GM23338 (cell line): Measurements from ENCODE around the gene MCU. TPM values are rescaled to one million over a fixed set of nuclear protein-coding genes. Genes with fewer than 3 reads are reported as not detected.
A peak's percentile ranks its signal among the peaks of the same experiment; 100 is the strongest.

ENCODE experiments used
- ATAC-seq: fragments of 200-7000 bp; cut with Tn5 transposase; 3 replicates; pipeline ENCODE4 v1.9.1; 2020
- DNase-seq: peaks from one replicate; pipeline ENCODE4 v3.0.0-alpha.2; 2015; ENCODE audit warnings: low spot score
- H2AFZ ChIP-seq: fragments of 200-600 bp; sonication (generic); 2 replicates; pipeline ENCODE4 v1.8.0; 2016; ENCODE audit warnings: antibody characterized with exemption, mild to moderate bottlenecking, moderate library complexity
- H3F3A ChIP-seq: fragments of 200-600 bp; sonication (generic); replicated peaks from 2 replicates; pipeline ENCODE4 v1.8.0; 2017; ENCODE audit warnings: antibody characterized with exemption, mixed run types, low read depth
- H3K27ac ChIP-seq: fragments of 200-600 bp; sonication (generic); 2 replicates; pipeline ENCODE4 v1.6.1; 2016; ENCODE audit warnings: low read depth
- H3K27me3 ChIP-seq: fragments of 200-600 bp; sonication (generic); 2 replicates; pipeline ENCODE4 v1.8.0; 2016; ENCODE audit warnings: mild to moderate bottlenecking, mixed run types, moderate library complexity; ENCODE audit not compliant: insufficient read depth
- H3K36me3 ChIP-seq: fragments of 200-600 bp; sonication (generic); 2 replicates; pipeline ENCODE4 v1.8.0; 2016; ENCODE audit warnings: mild to moderate bottlenecking; ENCODE audit not compliant: insufficient read depth
- H3K4me1 ChIP-seq: fragments of 200-600 bp; sonication (generic); 2 replicates; pipeline ENCODE4 v1.8.0; 2016; ENCODE audit warnings: mild to moderate bottlenecking, moderate library complexity; ENCODE audit not compliant: insufficient read depth
- H3K4me2 ChIP-seq: fragments of 200-600 bp; sonication (generic); 2 replicates; pipeline ENCODE4 v1.7.1; 2017; ENCODE audit warnings: mixed run types
- H3K4me3 ChIP-seq: fragments of 200-600 bp; sonication (generic); 2 replicates; pipeline ENCODE4 v1.6.1; 2016; ENCODE audit warnings: mixed run types
- H3K79me2 ChIP-seq: fragments of 200-600 bp; sonication (generic); replicated peaks from 2 replicates; pipeline ENCODE4 v1.8.0; 2017; ENCODE audit warnings: mild to moderate bottlenecking; ENCODE audit not compliant: insufficient read depth
- H3K9me2 ChIP-seq: fragments of 200-600 bp; sonication (generic); 2 replicates; pipeline ENCODE4 v1.8.0; 2017; ENCODE audit not compliant: insufficient read depth
- H4K20me1 ChIP-seq: fragments of 200-600 bp; sonication (generic); replicated peaks from 2 replicates; pipeline ENCODE4 v1.8.0; 2017; ENCODE audit warnings: mild to moderate bottlenecking; ENCODE audit not compliant: insufficient read depth
- H3K27ac Mint-ChIP-seq: 2 replicates; pipeline ENCODE4 v1.8.0; 2020; ENCODE audit warnings: inconsistent platforms, mild to moderate bottlenecking, moderate library complexity, mixed read lengths
- H3K27me3 Mint-ChIP-seq: 3 replicates; pipeline ENCODE4 v1.8.0; 2022; ENCODE audit warnings: low read depth, mild to moderate bottlenecking, moderate library complexity, mixed read lengths, inconsistent platforms; ENCODE audit not compliant: insufficient read depth, poor library complexity
- H3K36me3 Mint-ChIP-seq: 3 replicates; pipeline ENCODE4 v1.8.0; 2021; ENCODE audit warnings: low read depth, mild to moderate bottlenecking, inconsistent platforms, moderate library complexity, mixed read lengths
- H3K4me1 Mint-ChIP-seq: 3 replicates; pipeline ENCODE4 v1.8.0; 2020; ENCODE audit warnings: mild to moderate bottlenecking, inconsistent platforms, mixed read lengths
- H3K4me3 Mint-ChIP-seq: 3 replicates; pipeline ENCODE4 v1.8.0; 2021; ENCODE audit warnings: moderate library complexity, mild to moderate bottlenecking, inconsistent platforms, mixed read lengths
- H3K9me3 Mint-ChIP-seq: 3 replicates; pipeline ENCODE4 v1.8.0; 2020; ENCODE audit warnings: moderate library complexity, mild to moderate bottlenecking, inconsistent platforms, mixed read lengths
- CREB1 ChIP-seq: fragments of 250-450 bp; sonication (Bioruptor Pico); IDR thresholded peaks from 2 replicates; pipeline ENCODE4 v1.5.0; 2020; ENCODE audit warnings: low read depth, mild to moderate bottlenecking, moderate library complexity
- CTCF ChIP-seq, 2 experiments: fragments of 200-600 bp in 1 of 2; sonication (generic) in 1 of 2; conservative IDR thresholded peaks; 2 replicates each; pipeline versions ENCODE4 v1.5.1 to v1.6.1; 2016 to 2017; ENCODE audit warnings: antibody characterized with exemption in 2 of 2, low read depth in 2 of 2, mild to moderate bottlenecking in 2 of 2, moderate library complexity in 1 of 2
- ETS1 ChIP-seq: IDR thresholded peaks from 2 replicates; pipeline ENCODE4 v1.6.1; 2016; ENCODE audit warnings: antibody characterized with exemption
- EZH2 ChIP-seq: fragments of 200-600 bp; sonication (generic); IDR thresholded peaks from one replicate; pipeline ENCODE4 v1.8.0; 2017; ENCODE audit warnings: antibody characterized with exemption, mild to moderate bottlenecking, low read depth; ENCODE audit not compliant: unreplicated experiment
- EZH2phosphoT487 ChIP-seq: fragments of 200-600 bp; sonication (generic); IDR thresholded peaks from one replicate; pipeline ENCODE4 v1.8.1; 2018; ENCODE audit warnings: antibody characterized with exemption; ENCODE audit not compliant: unreplicated experiment
- JUNB ChIP-seq: IDR thresholded peaks from one replicate; pipeline ENCODE4 v1.6.1; 2016; ENCODE audit warnings: antibody characterized with exemption; ENCODE audit not compliant: unreplicated experiment
- NANOG ChIP-seq: IDR thresholded peaks from 2 replicates; pipeline ENCODE4 v1.6.1; 2016; ENCODE audit warnings: antibody characterized with exemption, borderline replicate concordance
- POLR2AphosphoS5 ChIP-seq: IDR thresholded peaks from 2 replicates; pipeline ENCODE4 v1.6.1; 2016; ENCODE audit warnings: antibody characterized with exemption, low read depth
- REST ChIP-seq: IDR thresholded peaks from one replicate; pipeline ENCODE4 v1.6.1; 2018; ENCODE audit warnings: antibody characterized with exemption; ENCODE audit not compliant: unreplicated experiment
- STAT1 ChIP-seq: IDR thresholded peaks from one replicate; pipeline ENCODE4 v1.6.1; 2016; ENCODE audit warnings: antibody characterized with exemption; ENCODE audit not compliant: unreplicated experiment
- ZNF114 ChIP-seq: fragments of 250-450 bp; sonication (Bioruptor Pico); IDR thresholded peaks from 2 replicates; pipeline ENCODE4 v1.5.0; 2020; ENCODE audit warnings: mild to moderate bottlenecking, moderate library complexity
- ZNF331 ChIP-seq: fragments of 250-450 bp; sonication (Bioruptor Pico); IDR thresholded peaks from 2 replicates; pipeline ENCODE4 v1.5.0; 2020; ENCODE audit warnings: low read depth, mild to moderate bottlenecking, moderate library complexity
- polyA plus RNA-seq: library from polyadenylated mRNA; unstranded; fragments of >200 nt; fragmentation: Nextera tagmentation; extraction: Ambion mirVana; gene quantifications from 2 replicates; pipeline ENCODE4 v1.2.1, GENCODE V29; 2016
- total RNA-seq: library from RNA; depleted of rRNA; stranded (reverse); fragments of >200 nt; shearing (Covaris generic); gene quantifications from 2 replicates; pipeline ENCODE4 v1.2.3, GENCODE V29; 2014
- TF ChIP-seq, protein P1 (sequence below): fragments of 250-450 bp; sonication (Bioruptor Pico); IDR thresholded peaks from 2 replicates; pipeline ENCODE4 v1.5.0; 2020; ENCODE audit warnings: mild to moderate bottlenecking, moderate library complexity

Gene MCU
- total and polyA plus RNA-seq, 2 experiments from 2014 or later, result 41.8 to 68.2 TPM

DNA sequence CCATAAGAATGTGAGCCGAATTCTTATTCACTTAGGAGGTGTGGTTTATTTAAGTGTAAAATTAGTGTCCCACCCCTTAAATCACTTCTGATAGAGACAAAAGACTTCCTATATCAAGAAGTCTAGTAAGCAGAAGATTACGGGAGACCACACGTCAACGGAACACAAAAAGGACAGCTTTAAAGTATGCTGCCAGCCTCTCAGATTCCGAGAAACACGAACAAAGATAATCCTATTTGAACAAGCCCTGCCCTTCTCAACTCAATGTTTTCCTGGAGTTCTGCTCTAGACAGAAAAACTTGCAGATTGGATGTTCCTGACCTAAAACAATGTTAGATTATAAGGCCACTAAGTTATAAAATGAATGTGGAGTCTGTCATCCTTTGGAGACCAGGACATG lies 4.9 kb upstream of the MCU start:
- H3F3A ChIP-seq, result no peaks in the 10 kb centered on the region
- H3K36me3 ChIP-seq, result no peaks in the 10 kb centered on the region
- no peaks in the 10 kb centered on the region for H3K79me2 ChIP-seq
- Mint-ChIP-seq H3K9me3 (no peaks in the 10 kb centered on the region), H3K27me3 (peaks cover 2% of the 10 kb centered on the region), H3K27ac (no peak overlapping the region), H3K36me3 (no peaks in the 10 kb centered on the region), H3K4me3 (no peak overlapping the region), H3K4me1 (peaks cover 2% of the 10 kb centered on the region; the same call in 2 of the 3 replicates)
- no peak for ATAC-seq
- H3K4me1 ChIP-seq, result no peaks in the 10 kb centered on the region
- no peak overlapping the region for H3K4me3 ChIP-seq
- no peak overlapping the region for H3K27ac ChIP-seq
- no peaks in the 10 kb centered on the region for H3K27me3 ChIP-seq
- H2AFZ ChIP-seq, result peak overlapping the region; percentile 77
- no peak for TF ChIP-seq POLR2AphosphoS5
- no peak for TF ChIP-seq EZH2
- no peak for TF ChIP-seq JUNB
- no peak for TF ChIP-seq CTCF (conservative IDR thresholded peaks at IDR 0.05; ENCODE audit: low read depth in 2 of 2)
- no peak for TF ChIP-seq ZNF114
- TF ChIP-seq, protein P1, sequence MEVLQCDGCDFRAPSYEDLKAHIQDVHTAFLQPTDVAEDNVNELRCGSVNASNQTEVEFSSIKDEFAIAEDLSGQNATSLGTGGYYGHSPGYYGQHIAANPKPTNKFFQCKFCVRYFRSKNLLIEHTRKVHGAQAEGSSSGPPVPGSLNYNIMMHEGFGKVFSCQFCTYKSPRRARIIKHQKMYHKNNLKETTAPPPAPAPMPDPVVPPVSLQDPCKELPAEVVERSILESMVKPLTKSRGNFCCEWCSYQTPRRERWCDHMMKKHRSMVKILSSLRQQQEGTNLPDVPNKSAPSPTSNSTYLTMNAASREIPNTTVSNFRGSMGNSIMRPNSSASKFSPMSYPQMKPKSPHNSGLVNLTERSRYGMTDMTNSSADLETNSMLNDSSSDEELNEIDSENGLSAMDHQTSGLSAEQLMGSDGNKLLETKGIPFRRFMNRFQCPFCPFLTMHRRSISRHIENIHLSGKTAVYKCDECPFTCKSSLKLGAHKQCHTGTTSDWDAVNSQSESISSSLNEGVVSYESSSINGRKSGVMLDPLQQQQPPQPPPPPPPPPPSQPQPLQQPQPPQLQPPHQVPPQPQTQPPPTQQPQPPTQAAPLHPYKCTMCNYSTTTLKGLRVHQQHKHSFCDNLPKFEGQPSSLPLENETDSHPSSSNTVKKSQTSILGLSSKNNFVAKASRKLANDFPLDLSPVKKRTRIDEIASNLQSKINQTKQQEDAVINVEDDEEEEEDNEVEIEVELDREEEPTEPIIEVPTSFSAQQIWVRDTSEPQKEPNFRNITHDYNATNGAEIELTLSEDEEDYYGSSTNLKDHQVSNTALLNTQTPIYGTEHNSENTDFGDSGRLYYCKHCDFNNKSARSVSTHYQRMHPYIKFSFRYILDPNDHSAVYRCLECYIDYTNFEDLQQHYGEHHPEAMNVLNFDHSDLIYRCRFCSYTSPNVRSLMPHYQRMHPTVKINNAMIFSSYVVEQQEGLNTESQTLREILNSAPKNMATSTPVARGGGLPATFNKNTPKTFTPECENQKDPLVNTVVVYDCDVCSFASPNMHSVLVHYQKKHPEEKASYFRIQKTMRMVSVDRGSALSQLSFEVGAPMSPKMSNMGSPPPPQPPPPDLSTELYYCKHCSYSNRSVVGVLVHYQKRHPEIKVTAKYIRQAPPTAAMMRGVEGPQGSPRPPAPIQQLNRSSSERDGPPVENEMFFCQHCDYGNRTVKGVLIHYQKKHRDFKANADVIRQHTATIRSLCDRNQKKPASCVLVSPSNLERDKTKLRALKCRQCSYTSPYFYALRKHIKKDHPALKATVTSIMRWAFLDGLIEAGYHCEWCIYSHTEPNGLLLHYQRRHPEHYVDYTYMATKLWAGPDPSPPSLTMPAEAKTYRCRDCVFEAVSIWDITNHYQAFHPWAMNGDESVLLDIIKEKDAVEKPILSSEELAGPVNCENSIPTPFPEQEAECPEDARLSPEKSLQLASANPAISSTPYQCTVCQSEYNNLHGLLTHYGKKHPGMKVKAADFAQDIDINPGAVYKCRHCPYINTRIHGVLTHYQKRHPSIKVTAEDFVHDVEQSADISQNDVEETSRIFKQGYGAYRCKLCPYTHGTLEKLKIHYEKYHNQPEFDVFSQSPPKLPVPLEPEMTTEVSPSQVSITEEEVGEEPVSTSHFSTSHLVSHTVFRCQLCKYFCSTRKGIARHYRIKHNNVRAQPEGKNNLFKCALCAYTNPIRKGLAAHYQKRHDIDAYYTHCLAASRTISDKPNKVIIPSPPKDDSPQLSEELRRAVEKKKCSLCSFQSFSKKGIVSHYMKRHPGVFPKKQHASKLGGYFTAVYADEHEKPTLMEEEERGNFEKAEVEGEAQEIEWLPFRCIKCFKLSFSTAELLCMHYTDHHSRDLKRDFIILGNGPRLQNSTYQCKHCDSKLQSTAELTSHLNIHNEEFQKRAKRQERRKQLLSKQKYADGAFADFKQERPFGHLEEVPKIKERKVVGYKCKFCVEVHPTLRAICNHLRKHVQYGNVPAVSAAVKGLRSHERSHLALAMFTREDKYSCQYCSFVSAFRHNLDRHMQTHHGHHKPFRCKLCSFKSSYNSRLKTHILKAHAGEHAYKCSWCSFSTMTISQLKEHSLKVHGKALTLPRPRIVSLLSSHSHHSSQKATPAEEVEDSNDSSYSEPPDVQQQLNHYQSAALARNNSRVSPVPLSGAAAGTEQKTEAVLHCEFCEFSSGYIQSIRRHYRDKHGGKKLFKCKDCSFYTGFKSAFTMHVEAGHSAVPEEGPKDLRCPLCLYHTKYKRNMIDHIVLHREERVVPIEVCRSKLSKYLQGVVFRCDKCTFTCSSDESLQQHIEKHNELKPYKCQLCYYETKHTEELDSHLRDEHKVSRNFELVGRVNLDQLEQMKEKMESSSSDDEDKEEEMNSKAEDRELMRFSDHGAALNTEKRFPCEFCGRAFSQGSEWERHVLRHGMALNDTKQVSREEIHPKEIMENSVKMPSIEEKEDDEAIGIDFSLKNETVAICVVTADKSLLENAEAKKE, result no peak
- no peak for TF ChIP-seq REST
- TF ChIP-seq CREB1 (CRISPR knock-in tag), result no peak
- no peak for TF ChIP-seq ZNF331
- TF ChIP-seq STAT1, result no peak
- no peak for TF ChIP-seq NANOG
- TF ChIP-seq EZH2phosphoT487, result no peak
- TF ChIP-seq ETS1, result no peak
- H3K4me2 ChIP-seq, result no peak overlapping the region
- no peaks in the 10 kb centered on the region for H4K20me1 ChIP-seq
- no peaks in the 10 kb centered on the region for H3K9me2 ChIP-seq
- DNase-seq, result no peak
